ENCODE results near the gene SNRNP40. TPM values are rescaled to one million over a fixed set of nuclear protein-coding genes. Genes with fewer than 3 reads are reported as not detected.
A peak's percentile ranks its signal among the peaks of the same experiment; 100 is the strongest.
"Not testable (repeated sequence)": the region's sequence is repeated elsewhere in the genome, so short reads cannot be mapped to it uniquely, and the experiment has no call there.

The SNRNP40 gene
- total RNA-seq, 2 donors from 2014 or later = 48.0 to 55.8 TPM

- H3K36me3 Mint-ChIP-seq (ENCODE audit: low read depth) = peaks cover 8% of the 10 kb centered on the region
Measured at GRCh38 chr1:31306278-31306677, 9.7 kb upstream of the SNRNP40 start.

GRCh38 chr1:31302709-31303441, 6.3 kb upstream of the SNRNP40 start:
- Mint-ChIP-seq H3K4me1 (peaks cover 34% of the 10 kb centered on the region), H3K4me3 (no peak overlapping the region), H3K27me3 (no peaks in the 10 kb centered on the region), H3K36me3 (ENCODE audit: low read depth) (peaks cover 3% of the 10 kb centered on the region), H3K27ac (peak overlapping the region; percentile 8)
- no peak for ATAC-seq
- H3K9me3 ChIP-seq (ENCODE audit: control insufficient read depth, low read length, poor library complexity, severe bottlenecking) = no peaks in the 10 kb centered on the region
- DNase-seq = no peak

More at GRCh38 chr1:31306278-31306677, 9.7 kb upstream of the SNRNP40 start:
- no peaks in the 10 kb centered on the region for H3K9me3 ChIP-seq (ENCODE audit: control insufficient read depth, low read length, poor library complexity, severe bottlenecking)
- H3K27me3 Mint-ChIP-seq = no peaks in the 10 kb centered on the region
- H3K4me3 Mint-ChIP-seq = no peak overlapping the region
- ATAC-seq = no peak
- H3K27ac Mint-ChIP-seq = no peak overlapping the region
- no peak for DNase-seq
- peaks cover 19% of the 10 kb centered on the region for H3K4me1 Mint-ChIP-seq

- Mint-ChIP-seq H3K36me3 (ENCODE audit: low read depth) (no peaks in the 10 kb centered on the region), H3K4me1 (peaks cover 29% of the 10 kb centered on the region), H3K27ac (no peak overlapping the region), H3K4me3 (no peak overlapping the region), H3K27me3 (no peaks in the 10 kb centered on the region)
- ATAC-seq (no peak), DNase-seq (no peak)
- H3K9me3 ChIP-seq (ENCODE audit: control insufficient read depth, low read length, poor library complexity, severe bottlenecking) = no peaks in the 10 kb centered on the region
Measured at GRCh38 chr1:31300193-31300592, 3.6 kb upstream of the SNRNP40 start.

GRCh38 chr1:31299365-31299764, 2.8 kb upstream of the SNRNP40 start:
- peaks cover 29% of the 10 kb centered on the region for H3K4me1 Mint-ChIP-seq
- no peak for ATAC-seq
- no peaks in the 10 kb centered on the region for H3K27me3 Mint-ChIP-seq
- no peak for DNase-seq
- H3K9me3 ChIP-seq (ENCODE audit: control insufficient read depth, low read length, poor library complexity, severe bottlenecking) = no peaks in the 10 kb centered on the region
- no peak overlapping the region for H3K27ac Mint-ChIP-seq
- no peaks in the 10 kb centered on the region for H3K36me3 Mint-ChIP-seq (ENCODE audit: low read depth)
- H3K4me3 Mint-ChIP-seq = no peak overlapping the region

GRCh38 chr1:31297277-31298247, 974 bp upstream of the SNRNP40 start:
- Mint-ChIP-seq H3K36me3 (ENCODE audit: low read depth) (no peaks in the 10 kb centered on the region), H3K4me3 (no peak overlapping the region), H3K4me1 (peaks cover 27% of the 10 kb centered on the region), H3K27me3 (no peaks in the 10 kb centered on the region), H3K27ac (no peak overlapping the region)
- no peaks in the 10 kb centered on the region for H3K9me3 ChIP-seq (ENCODE audit: control insufficient read depth, low read length, poor library complexity, severe bottlenecking)
- no peak for ATAC-seq
- no peak for DNase-seq

GRCh38 chr1:31295874-31296485, 608 bp downstream of the SNRNP40 start:
- DNase-seq (no peak), ATAC-seq (no peak)
- no peaks in the 10 kb centered on the region for H3K9me3 ChIP-seq (ENCODE audit: control insufficient read depth, low read length, poor library complexity, severe bottlenecking)
- Mint-ChIP-seq H3K27ac (no peak overlapping the region), H3K27me3 (no peaks in the 10 kb centered on the region), H3K4me1 (peaks cover 25% of the 10 kb centered on the region), H3K36me3 (ENCODE audit: low read depth) (no peaks in the 10 kb centered on the region), H3K4me3 (no peak overlapping the region)

- Mint-ChIP-seq H3K27me3 (no peaks in the 10 kb centered on the region), H3K27ac (no peak overlapping the region), H3K4me3 (no peak overlapping the region), H3K36me3 (ENCODE audit: low read depth) (peaks cover 13% of the 10 kb centered on the region), H3K4me1 (peaks cover 11% of the 10 kb centered on the region)
- DNase-seq (no peak), ATAC-seq (no peak)
- H3K9me3 ChIP-seq (ENCODE audit: control insufficient read depth, low read length, poor library complexity, severe bottlenecking) = no peaks in the 10 kb centered on the region
Measured at GRCh38 chr1:31289021-31289420, 7.6 kb downstream of the SNRNP40 start.

GRCh38 chr1:31287791-31288190, 8.8 kb downstream of the SNRNP40 start:
- ATAC-seq; H3K9me3 ChIP-seq (ENCODE audit: control insufficient read depth, low read length, poor library complexity, severe bottlenecking); H3K4me1 Mint-ChIP-seq; DNase-seq; H3K27me3 Mint-ChIP-seq; H3K27ac Mint-ChIP-seq; H3K4me3 Mint-ChIP-seq: not testable (repeated sequence)
- peaks cover 17% of the 10 kb centered on the region for H3K36me3 Mint-ChIP-seq (ENCODE audit: low read depth)

GRCh38 chr1:31282426-31282825, 14.2 kb downstream of the SNRNP40 start:
- ATAC-seq; H3K9me3 ChIP-seq (ENCODE audit: control insufficient read depth, low read length, poor library complexity, severe bottlenecking); H3K4me3 Mint-ChIP-seq; H3K27me3 Mint-ChIP-seq; H3K27ac Mint-ChIP-seq; DNase-seq: not testable (repeated sequence)
- H3K4me1 Mint-ChIP-seq = peaks cover 15% of the 10 kb centered on the region
- peaks cover 18% of the 10 kb centered on the region for H3K36me3 Mint-ChIP-seq (ENCODE audit: low read depth)

- Mint-ChIP-seq H3K27ac (peak overlapping the region; percentile 45), H3K27me3 (no peaks in the 10 kb centered on the region), H3K4me3 (no peak overlapping the region), H3K36me3 (ENCODE audit: low read depth) (peaks cover 6% of the 10 kb centered on the region), H3K4me1 (peaks cover 13% of the 10 kb centered on the region)
- DNase-seq (no peak), ATAC-seq (no peak)
- no peaks in the 10 kb centered on the region for H3K9me3 ChIP-seq (ENCODE audit: control insufficient read depth, low read length, poor library complexity, severe bottlenecking)
Measured at GRCh38 chr1:31273619-31274018, 23.0 kb downstream of the SNRNP40 start.

- DNase-seq (no peak), ATAC-seq (no peak)
- H3K9me3 ChIP-seq (ENCODE audit: control insufficient read depth, low read length, poor library complexity, severe bottlenecking) = no peaks in the 10 kb centered on the region
- no peak overlapping the region for H3K27ac Mint-ChIP-seq
- peaks cover 4% of the 10 kb centered on the region for H3K36me3 Mint-ChIP-seq (ENCODE audit: low read depth)
- H3K27me3 Mint-ChIP-seq = no peaks in the 10 kb centered on the region
- peaks cover 9% of the 10 kb centered on the region for H3K4me1 Mint-ChIP-seq
- H3K4me3 Mint-ChIP-seq = no peak overlapping the region
Measured at GRCh38 chr1:31272369-31272768, 24.2 kb downstream of the SNRNP40 start.

- peaks cover 5% of the 10 kb centered on the region for H3K36me3 Mint-ChIP-seq (ENCODE audit: low read depth)
- DNase-seq = no peak
- no peak overlapping the region for H3K4me3 Mint-ChIP-seq
- H3K27me3 Mint-ChIP-seq = no peaks in the 10 kb centered on the region
- no peaks in the 10 kb centered on the region for H3K9me3 ChIP-seq (ENCODE audit: control insufficient read depth, low read length, poor library complexity, severe bottlenecking)
- H3K4me1 Mint-ChIP-seq = peaks cover 3% of the 10 kb centered on the region
- no peak for ATAC-seq
- H3K27ac Mint-ChIP-seq = no peak overlapping the region
Measured at GRCh38 chr1:31266547-31266946, 30.0 kb downstream of the SNRNP40 start.

- Mint-ChIP-seq H3K4me1 (peaks cover 3% of the 10 kb centered on the region), H3K4me3 (no peak overlapping the region), H3K27ac (no peak overlapping the region), H3K36me3 (ENCODE audit: low read depth) (peaks cover 5% of the 10 kb centered on the region), H3K27me3 (no peaks in the 10 kb centered on the region)
- no peaks in the 10 kb centered on the region for H3K9me3 ChIP-seq (ENCODE audit: control insufficient read depth, low read length, poor library complexity, severe bottlenecking)
- ATAC-seq (no peak), DNase-seq (no peak)
Measured at GRCh38 chr1:31264790-31265386, 31.7 kb downstream of the SNRNP40 start.

All from T-helper 17 cell (primary cell).